NT2/D1 (cell line): ENCODE data around the gene ZFYVE21.

Experiments used
- SUZ12 ChIP-seq: IDR thresholded peaks from 2 replicates; pipeline ENCODE4 v1.6.1; 2011; ENCODE audit not compliant: insufficient read length, insufficient read depth; ENCODE audit errors: extremely low read depth
- YY1 ChIP-seq: IDR thresholded peaks from 2 replicates; pipeline ENCODE4 v1.6.1; 2011; ENCODE audit not compliant: insufficient read length, insufficient read depth
- ZNF274 ChIP-seq: IDR thresholded peaks from 2 replicates; pipeline ENCODE4 v1.6.1; 2011; ENCODE audit warnings: mild to moderate bottlenecking, low read depth, low read length

- no peak for TF ChIP-seq YY1
- TF ChIP-seq ZNF274 = no peak
- TF ChIP-seq SUZ12 = no peak
Observed at GRCh38 chr14:103680491-103681231, 34.9 kb upstream of the ZFYVE21 start.
